Tibial nerve (tissue), 4 donors: ENCODE results near the gene ICA1L. TPM values are rescaled to one million over a fixed set of nuclear protein-coding genes. Genes with fewer than 3 reads are reported as not detected.

ENCODE experiments used
- DNase-seq, 2 donors: peaks; one replicate each; pipeline ENCODE4 v3.0.0-alpha.2; 2019; ENCODE audit warnings: low spot score in 2 of 2
- H3K27ac ChIP-seq, 4 donors: fragments of 200-600 bp; sonication (generic) in 3 of 4; one replicate each; pipeline ENCODE4 v1.5.1; 2017 to 2019; ENCODE audit warnings: mild to moderate bottlenecking in 1 of 4
- H3K27me3 ChIP-seq, 2 donors: fragments of 200-600 bp; sonication (generic) in 1 of 2; one replicate each; pipeline versions ENCODE4 v1.5.1 to v1.6.0; 2017 to 2019
- H3K36me3 ChIP-seq, 3 donors: fragments of 200-600 bp; sonication (generic); one replicate each; pipeline ENCODE4 v1.5.1; 2018 to 2019
- H3K4me1 ChIP-seq, 4 donors: fragments of 200-600 bp; sonication (generic) in 3 of 4; one replicate each; pipeline ENCODE4 v1.5.1; 2017 to 2019
- H3K4me3 ChIP-seq, 4 donors: fragments of 200-600 bp; sonication (generic) in 3 of 4; one replicate each; pipeline ENCODE4 v1.5.1; 2017 to 2019; ENCODE audit warnings: mild to moderate bottlenecking in 1 of 4, moderate library complexity in 1 of 4
- H3K9me3 ChIP-seq, 4 donors: fragments of 200-600 bp; sonication (generic) in 3 of 4; one replicate each; pipeline ENCODE4 v1.5.1; 2017 to 2019
- CTCF ChIP-seq, 5 experiments: fragments of 200-600 bp in 3 of 5; fragments of 450-650 bp in 2 of 5; sonication (generic) in 3 of 5; IDR thresholded peaks; one replicate each; pipeline ENCODE4 v1.5.1; 2016 to 2019; ENCODE audit warnings: antibody characterized with exemption in 5 of 5, mild to moderate bottlenecking in 3 of 5, moderate library complexity in 2 of 5
- EP300 ChIP-seq, 2 donors: sonication (generic); formaldehyde crosslinking; IDR thresholded peaks; one replicate each; pipeline ENCODE4 v1.6.1; 2017; ENCODE audit warnings: antibody characterized with exemption in 2 of 2, mild to moderate bottlenecking in 1 of 2
- POLR2A ChIP-seq, 2 donors: fragments of 450-650 bp; IDR thresholded peaks; one replicate each; pipeline ENCODE4 v1.6.1; 2017; ENCODE audit warnings: antibody characterized with exemption in 2 of 2, mild to moderate bottlenecking in 2 of 2, moderate library complexity in 2 of 2
- WGBS, 2 donors: methylation state at CpG; one replicate each; pipeline ENCODE4 v1.1.5; 2018; 5-methylcytosine and 5-hydroxymethylcytosine counted together
- total RNA-seq, 4 donors: library from RNA; depleted of rRNA; stranded (reverse); fragments of >200 nt; gene quantifications; one replicate each; pipeline ENCODE4 v1.1.0, GENCODE V29; 2016

ICA1L gene
- total RNA-seq, 4 donors from 2014 or later, result 12.3 to 70.2 (median 32.7) TPM

GRCh38 chr2:202736826-202737225, 134.7 kb downstream of the ICA1L start:
- TF ChIP-seq CTCF (IDR thresholded peaks at IDR 0.05), result no peak
- no peak for TF ChIP-seq EP300 (IDR thresholded peaks at IDR 0.05)
- no peak for TF ChIP-seq POLR2A (IDR thresholded peaks at IDR 0.05)
- no peak for DNase-seq
- H3K27me3 ChIP-seq, result no peaks in the 10 kb centered on the region
- peaks cover 0 to 11% (median 3%) of the 10 kb centered on the region in 4 donors for H3K9me3 ChIP-seq
- peaks cover 0 to 33% (median 0%) of the 10 kb centered on the region in 3 donors for H3K36me3 ChIP-seq
- H3K4me3 ChIP-seq, result no peak overlapping the region
- H3K27ac ChIP-seq, result no peak overlapping the region
- WGBS, 2 donors, result 98 to 99% methylated on average over 1 of the region's 1 CpG
- H3K4me1 ChIP-seq, result no peaks in the 10 kb centered on the region

DNA sequence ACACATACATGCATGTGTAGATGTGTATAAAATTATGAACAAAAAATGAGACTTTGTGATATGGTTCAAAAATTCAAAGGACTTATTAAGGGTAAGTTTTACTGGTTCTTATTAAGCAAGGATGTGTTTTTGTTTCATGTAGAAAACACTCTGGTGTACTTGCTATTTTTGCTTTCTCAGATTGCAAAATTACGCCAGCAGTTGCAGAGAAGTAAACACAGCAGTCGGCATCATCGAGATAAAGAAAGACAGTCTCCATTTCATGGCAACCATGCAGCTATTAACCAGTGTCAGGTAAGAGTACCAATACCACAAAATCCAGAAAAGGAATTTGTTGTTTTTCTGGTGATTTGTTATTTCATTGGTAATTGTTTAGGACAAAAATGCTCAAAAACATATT, 145.5 kb downstream of the ICA1L start:
- WGBS, 2 donors, result 94 to 95% methylated on average over 3 of the region's 3 CpGs
- DNase-seq, result no peak
- H3K27me3 ChIP-seq, result no peaks in the 10 kb centered on the region
- TF ChIP-seq POLR2A (IDR thresholded peaks at IDR 0.05) (no peak), EP300 (IDR thresholded peaks at IDR 0.05) (no peak), CTCF (IDR thresholded peaks at IDR 0.05) (no peak)
- H3K4me1 ChIP-seq, result no peaks in the 10 kb centered on the region
- no peak overlapping the region for H3K27ac ChIP-seq
- H3K36me3 ChIP-seq, result peaks cover 0 to 24% (median 0%) of the 10 kb centered on the region in 3 donors
- H3K9me3 ChIP-seq, result no peaks in the 10 kb centered on the region
- H3K4me3 ChIP-seq, result no peak overlapping the region

GRCh38 chr2:202723746-202724145, 147.8 kb downstream of the ICA1L start:
- H3K27me3 ChIP-seq, result no peaks in the 10 kb centered on the region
- H3K4me3 ChIP-seq, result no peak overlapping the region
- no peak overlapping the region for H3K27ac ChIP-seq
- no peaks in the 10 kb centered on the region for H3K4me1 ChIP-seq
- TF ChIP-seq POLR2A (IDR thresholded peaks at IDR 0.05) (no peak), EP300 (IDR thresholded peaks at IDR 0.05) (no peak), CTCF (IDR thresholded peaks at IDR 0.05) (no peak)
- DNase-seq, result no peak
- H3K36me3 ChIP-seq, result peaks cover 0 to 21% (median 0%) of the 10 kb centered on the region in 3 donors
- WGBS, 2 donors, result 94% methylated on average over 5 of the region's 5 CpGs
- no peaks in the 10 kb centered on the region for H3K9me3 ChIP-seq

Other genes with a start within 250 kb of the ICA1L start
- gene FAM117B, start 236.8 kb downstream of the ICA1L start, total RNA-seq, result 10 to 100 TPM in 3 of 4 donors, 1 to 10 TPM in 1; 9.2 to 17.5 (median 12.5) TPM
- gene WDR12, start 39.9 kb upstream of the ICA1L start, total RNA-seq, result 10 to 100 TPM in 3 of 4 donors, 1 to 10 TPM in 1; 9.8 to 18.3 (median 12.4) TPM
- gene CARF, start 40.5 kb upstream of the ICA1L start, total RNA-seq, result 10 to 100 TPM; 14.4 to 32.6 (median 19.7) TPM
- 10 to 100 TPM; 33.3 to 51.6 (median 48.4) TPM for gene NBEAL1, start 143.1 kb upstream of the ICA1L start, total RNA-seq